HG03280 (cell line): ENCODE data around the gene POLR1H.
A peak's percentile ranks its signal among the peaks of the same experiment; 100 is the strongest.
"Not testable (repeated sequence)": the region's sequence is repeated elsewhere in the genome, so short reads cannot be mapped to it uniquely, and the experiment has no call there.

Experiments
- ATAC-seq: cut with Tn5 transposase; IDR thresholded peaks from one replicate; pipeline ENCODE4 v1.9.1; 2021; ENCODE audit warnings: mild to moderate bottlenecking, moderate library complexity; ENCODE audit not compliant: unreplicated experiment

POLR1H gene, protein sequence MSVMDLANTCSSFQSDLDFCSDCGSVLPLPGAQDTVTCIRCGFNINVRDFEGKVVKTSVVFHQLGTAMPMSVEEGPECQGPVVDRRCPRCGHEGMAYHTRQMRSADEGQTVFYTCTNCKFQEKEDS

GRCh38 chr6:30061092-30061857 lies at the start of gene POLR1H:
Gene POLR1H, plus strand, starts transcription at chr6:30061265. Its CDS starts 260 bp downstream, at chr6:30061525.
- ATAC-seq, result peak; percentile 95

GRCh38 chr6:30013291-30013922 lies 47.7 kb upstream of the POLR1H start:
- no peak for ATAC-seq

DNA sequence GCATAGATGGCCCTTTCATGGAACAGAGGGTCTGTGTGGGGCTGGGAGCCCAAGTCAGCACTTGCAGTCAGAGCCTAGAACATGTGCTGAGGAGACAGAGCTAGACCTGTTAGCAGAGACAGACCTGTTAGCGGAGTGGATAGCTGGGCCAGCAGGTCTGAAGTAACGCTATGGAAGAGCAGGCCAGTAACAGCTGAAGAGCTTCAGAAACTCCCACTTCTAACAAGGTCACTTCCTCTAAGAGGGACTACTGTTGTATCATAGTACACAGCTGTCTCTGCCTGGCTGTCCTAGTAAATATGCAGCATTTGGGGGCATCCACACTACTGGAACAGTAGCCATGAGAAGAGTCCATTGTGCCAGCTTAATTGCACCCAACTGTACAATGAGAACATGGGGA lies 41.2 kb upstream of the POLR1H start:
- ATAC-seq, result no peak

DNA sequence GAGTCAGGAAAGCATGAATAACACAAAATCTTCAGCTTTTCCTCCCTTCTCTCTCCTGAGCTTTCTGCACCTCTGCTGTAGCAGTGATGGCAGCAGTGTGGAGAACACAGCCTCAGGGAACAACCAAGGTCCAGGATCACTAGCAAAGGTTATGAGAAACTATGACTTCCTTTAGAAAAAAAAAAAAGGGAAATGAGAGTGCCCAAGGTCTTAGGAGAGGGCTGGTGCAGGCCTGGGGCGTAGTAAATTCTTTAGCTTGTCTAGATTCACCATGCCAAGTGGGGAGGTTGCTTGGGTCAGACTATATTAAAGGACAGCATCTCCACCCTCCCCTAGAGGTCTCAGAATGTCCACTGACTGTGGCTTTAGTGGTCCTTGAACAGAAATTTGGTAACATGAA lies 40.4 kb upstream of the POLR1H start:
- no peak for ATAC-seq

- no peak for ATAC-seq
These were observed 38.9 kb upstream of the POLR1H start for GRCh38 chr6:30022189-30022588.

- ATAC-seq, result not testable (repeated sequence)
These were observed 38.4 kb upstream of the POLR1H start for GRCh38 chr6:30022712-30023111.

DNA sequence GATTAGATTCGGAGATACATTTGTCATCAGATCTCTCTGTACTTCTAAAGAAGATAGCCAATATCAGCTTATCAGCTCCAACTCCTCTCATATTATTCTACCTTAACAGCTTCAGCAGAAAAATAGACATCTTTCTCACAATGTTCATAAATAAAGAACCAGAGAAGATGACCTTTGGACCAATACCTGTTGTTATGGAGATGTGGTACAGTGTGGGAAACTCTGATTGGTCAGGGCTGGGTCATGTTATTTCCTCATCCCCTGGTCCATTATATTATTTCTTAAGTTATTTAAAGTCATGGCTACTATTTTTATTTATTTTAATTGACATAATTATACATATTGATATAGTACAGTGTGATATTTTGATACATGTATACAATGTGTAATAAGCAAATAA lies 35.9 kb upstream of the POLR1H start:
- no peak for ATAC-seq

- ATAC-seq, result no peak
These were observed 31.5 kb upstream of the POLR1H start for GRCh38 chr6:30029588-30029987.

GRCh38 chr6:30031381-30031780 lies 29.7 kb upstream of the POLR1H start:
- ATAC-seq, result no peak

DNA sequence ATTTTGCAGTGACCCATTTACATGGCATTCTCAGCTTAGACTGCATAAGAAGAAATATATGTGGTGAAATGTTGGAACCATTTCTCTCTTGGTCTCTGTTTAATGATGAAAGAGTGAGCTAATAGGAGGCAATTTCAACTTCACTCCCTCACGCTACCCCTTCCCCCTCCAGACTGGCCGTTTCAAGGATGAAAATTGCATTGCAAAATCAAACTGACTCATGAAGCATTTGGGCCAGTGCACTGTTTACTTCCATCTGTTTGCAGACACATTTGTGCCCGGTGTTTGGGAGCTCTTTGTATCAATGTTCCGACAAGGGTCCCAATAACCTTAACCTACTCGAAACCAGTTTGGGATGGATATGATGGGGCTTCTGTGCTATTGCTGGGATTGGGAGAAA lies 27.6 kb upstream of the POLR1H start:
- ATAC-seq, result not testable (repeated sequence)

DNA sequence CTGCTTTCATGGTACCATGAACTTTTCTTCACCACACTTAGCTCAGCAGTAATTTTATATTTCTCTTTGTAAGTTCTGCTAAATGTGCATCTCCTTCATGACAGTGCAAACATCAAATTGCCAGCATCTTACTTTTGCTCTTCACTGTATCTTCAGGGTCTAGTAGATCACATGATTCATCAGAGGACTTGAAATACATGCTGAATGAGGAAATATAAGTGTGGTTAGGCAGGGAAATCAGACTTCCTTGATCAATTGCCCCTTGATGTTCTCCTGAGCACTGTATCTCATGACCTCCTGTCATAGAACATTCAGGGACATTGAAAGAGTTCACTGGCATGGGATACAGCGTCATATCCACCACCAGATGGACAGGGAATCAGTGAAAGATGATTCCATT lies 25.3 kb upstream of the POLR1H start:
- no peak for ATAC-seq

- no peak for ATAC-seq
These were observed 23.8 kb upstream of the POLR1H start for GRCh38 chr6:30037182-30037788.

- ATAC-seq, result no peak
These were observed 19.8 kb upstream of the POLR1H start for GRCh38 chr6:30041221-30041620.

DNA sequence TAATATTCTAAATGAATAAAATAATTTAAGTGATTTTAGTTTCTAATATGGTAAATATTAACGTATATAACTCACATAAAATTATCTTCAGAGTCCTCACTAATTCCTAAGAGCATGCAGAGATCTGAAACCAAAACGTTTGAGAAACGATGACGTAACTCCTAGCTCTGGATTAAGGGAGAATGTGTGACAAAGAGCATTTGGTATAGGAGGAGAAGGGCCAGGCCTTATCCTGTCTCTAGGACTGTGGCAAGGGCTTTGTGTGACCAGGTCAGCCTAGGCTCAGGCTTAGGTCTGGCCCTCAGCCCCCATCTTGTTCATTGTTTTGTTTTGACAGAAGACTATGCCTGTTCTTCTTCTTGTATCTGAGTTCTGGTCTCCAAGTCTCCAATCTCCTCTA lies 19.2 kb upstream of the POLR1H start:
- ATAC-seq, result no peak

DNA sequence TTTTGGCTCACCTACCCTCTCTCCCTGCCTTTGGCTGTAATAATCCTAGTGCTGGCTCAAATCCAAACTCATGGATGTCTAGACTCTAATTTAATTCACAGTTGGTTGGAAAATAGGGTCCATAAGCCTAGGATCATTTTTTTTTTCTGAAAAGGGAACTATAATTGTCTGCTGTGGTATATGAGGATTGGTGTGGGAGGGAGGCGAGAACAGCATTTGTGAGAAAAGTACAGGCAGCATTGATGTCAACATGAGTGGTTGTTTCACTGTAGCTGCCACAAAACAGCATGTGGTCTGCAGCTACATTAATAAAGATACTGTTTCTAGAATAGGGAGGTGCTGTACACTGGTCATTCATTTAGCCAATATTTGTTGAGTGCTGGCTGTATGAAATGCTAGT lies 18.6 kb upstream of the POLR1H start:
- no peak for ATAC-seq

- ATAC-seq, result no peak
These were observed 18.2 kb upstream of the POLR1H start for GRCh38 chr6:30042914-30043313.

GRCh38 chr6:30043744-30044143 lies 17.3 kb upstream of the POLR1H start:
- no peak for ATAC-seq

DNA sequence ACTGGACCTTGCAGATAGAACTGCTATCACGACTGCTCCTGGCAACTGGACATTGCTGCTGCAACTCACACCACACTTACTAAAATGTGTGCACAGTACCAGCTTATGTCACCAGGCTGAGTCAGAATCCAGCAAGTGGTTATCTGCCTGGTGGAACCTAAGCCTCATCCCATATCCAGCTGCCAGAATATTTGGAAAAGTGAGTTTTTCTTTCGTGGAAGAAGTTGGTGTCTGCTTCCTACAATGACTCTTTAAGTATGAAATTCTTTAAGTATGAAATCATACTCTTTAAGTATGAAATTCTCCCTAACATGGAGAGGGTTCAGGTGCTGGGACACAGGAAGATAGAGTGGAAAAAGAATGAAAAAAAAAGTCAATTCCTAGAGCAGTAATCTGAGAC lies 16.4 kb upstream of the POLR1H start:
- no peak for ATAC-seq

DNA sequence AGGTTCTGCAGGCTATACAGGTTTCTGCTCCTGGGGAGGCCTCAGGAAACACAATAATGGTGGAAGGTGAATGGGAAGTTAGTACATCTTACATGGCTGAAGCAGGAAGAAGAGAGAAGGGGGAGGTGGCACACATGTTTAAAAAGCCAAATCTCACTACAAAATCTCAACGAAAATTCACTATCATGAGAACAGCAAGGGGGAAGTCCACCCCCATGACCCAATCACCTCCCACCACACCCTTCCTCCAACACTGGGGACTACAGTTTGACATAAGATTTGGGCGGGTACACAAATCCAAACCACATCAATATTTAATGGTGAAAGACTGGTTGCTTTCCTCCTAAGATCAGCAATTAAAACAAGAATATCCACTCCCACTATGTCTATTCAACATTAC lies 13.8 kb upstream of the POLR1H start:
- no peak for ATAC-seq

GRCh38 chr6:30053682-30054081 lies 7.4 kb upstream of the POLR1H start:
- no peak for ATAC-seq

DNA sequence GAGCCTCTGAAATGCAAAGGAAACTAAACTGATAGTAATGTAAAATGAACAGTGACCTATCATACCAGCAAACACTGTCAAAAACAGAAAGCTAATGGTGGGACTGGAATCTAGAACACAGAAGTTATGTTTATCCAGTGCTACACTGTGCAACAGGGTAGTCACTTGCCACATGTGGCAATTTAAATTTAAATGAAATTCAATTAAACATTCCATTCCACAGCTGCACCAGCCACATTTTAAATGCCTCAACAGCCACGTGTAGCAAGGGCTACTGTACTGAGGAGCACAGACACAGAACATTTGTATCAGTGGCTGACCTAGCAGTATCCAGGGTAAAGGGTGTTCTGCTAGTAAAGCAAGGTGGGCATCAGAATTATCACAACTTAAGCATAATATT lies 5.6 kb upstream of the POLR1H start:
- ATAC-seq, result no peak

- ATAC-seq, result peak; percentile 17
These were observed 416 bp upstream of the POLR1H start for GRCh38 chr6:30060606-30061091.
